OCI-LY3 (cell line): ENCODE measurements around the gene TRIM2.

Source experiments
- H2AFZ ChIP-seq: fragments of 200-600, 300-600 bp; shearing (Covaris generic); 2 replicates; pipeline ENCODE4 v1.6.0; 2014; ENCODE audit warnings: antibody characterized with exemption, low read depth, low read length
- H3K27ac ChIP-seq: fragments of 200-600, 300-600 bp; sonication (generic); 2 replicates; pipeline ENCODE4 v1.5.1; 2014; ENCODE audit warnings: mild to moderate bottlenecking, low read length, moderate library complexity, mixed read lengths
- H3K27me3 ChIP-seq: fragments of 200-600, 300-600 bp; sonication (generic); 2 replicates; pipeline ENCODE4 v1.6.1; 2014; ENCODE audit warnings: low read depth, low read length, mixed read lengths
- H3K36me3 ChIP-seq: fragments of 200-600, 300-600 bp; sonication (generic); replicated peaks from 2 replicates; pipeline ENCODE3; 2014; ENCODE audit warnings: low read depth, low read length, mixed read lengths
- H3K4me1 ChIP-seq: fragments of 300-600, 200-600 bp; sonication (generic); 2 replicates; pipeline ENCODE4 v1.6.1; 2014; ENCODE audit warnings: low read length, mixed read lengths
- H3K4me2 ChIP-seq: fragments of 200-600, 300-600 bp; sonication (generic); 2 replicates; pipeline ENCODE4 v1.6.1; 2014; ENCODE audit warnings: low read length, mixed read lengths
- H3K4me3 ChIP-seq: fragments of 300-600, 200-600 bp; sonication (generic); 2 replicates; pipeline ENCODE4 v1.5.1; 2014; ENCODE audit warnings: antibody characterized with exemption, mild to moderate bottlenecking, low read length, moderate library complexity
- H3K79me2 ChIP-seq: fragments of 300-600, 200-600 bp; shearing (Covaris generic); 2 replicates; pipeline ENCODE4 v1.6.1; 2014; ENCODE audit warnings: mild to moderate bottlenecking, low read length, mixed read lengths
- H3K9ac ChIP-seq: fragments of 300-600, 200-600 bp; shearing (Covaris generic); 2 replicates; pipeline ENCODE4 v1.6.0; 2014; ENCODE audit warnings: mild to moderate bottlenecking, low read length, moderate library complexity
- H3K9me3 ChIP-seq: fragments of 200-600, 300-600 bp; shearing (Covaris generic); 2 replicates; pipeline ENCODE4 v1.6.1; 2014; ENCODE audit warnings: low read length, mixed read lengths; ENCODE audit not compliant: insufficient read depth
- H4K20me1 ChIP-seq: fragments of 200-600, 300-600 bp; sonication (generic); 2 replicates; pipeline ENCODE4 v1.6.1; 2016; ENCODE audit warnings: low read length, mixed read lengths; ENCODE audit not compliant: insufficient read depth
- EZH2phosphoT487 ChIP-seq: fragments of 200-600 bp; shearing (Covaris generic); IDR thresholded peaks from 2 replicates; pipeline ENCODE4 v1.6.1; 2018; ENCODE audit warnings: antibody characterized with exemption, mixed run types, low read depth
- TF ChIP-seq, protein P1 (sequence below): fragments of 200-600, 300-600 bp; sonication (generic); IDR thresholded peaks from 2 replicates; pipeline ENCODE4 v1.5.1; 2014; ENCODE audit warnings: antibody characterized with exemption, low read length, low read depth

TRIM2 gene

DNA sequence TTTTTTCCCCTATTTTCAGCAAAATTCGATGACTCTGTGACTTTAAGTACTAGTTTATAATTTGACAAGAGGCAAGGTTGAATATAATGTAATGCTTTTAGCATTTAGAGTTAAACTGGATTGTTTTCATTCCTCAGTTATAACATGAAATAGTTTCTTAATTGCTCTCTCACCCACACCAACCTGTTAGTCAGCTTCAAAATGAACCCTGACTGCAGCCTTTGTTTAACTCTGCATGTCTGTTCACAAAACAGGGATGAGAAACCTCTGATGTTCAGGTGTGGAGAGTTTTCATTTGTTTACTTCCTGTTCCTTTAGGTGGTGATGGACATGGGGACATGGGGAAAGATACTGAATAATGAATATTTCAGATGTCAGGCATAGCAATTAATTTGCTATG is 90.4 kb downstream of the TRIM2 start:
- no peak overlapping the region for H3K4me3 ChIP-seq
- H3K9me3 ChIP-seq, result peaks cover 5% of the 10 kb centered on the region; the same call in 1 of the 2 replicates
- no peak overlapping the region for H3K9ac ChIP-seq
- no peak overlapping the region for H3K27ac ChIP-seq
- no peaks in the 10 kb centered on the region for H3K27me3 ChIP-seq
- H3K36me3 ChIP-seq, result peaks cover 26% of the 10 kb centered on the region
- H3K79me2 ChIP-seq, result no peaks in the 10 kb centered on the region
- no peak for TF ChIP-seq EZH2phosphoT487
- TF ChIP-seq, protein P1, sequence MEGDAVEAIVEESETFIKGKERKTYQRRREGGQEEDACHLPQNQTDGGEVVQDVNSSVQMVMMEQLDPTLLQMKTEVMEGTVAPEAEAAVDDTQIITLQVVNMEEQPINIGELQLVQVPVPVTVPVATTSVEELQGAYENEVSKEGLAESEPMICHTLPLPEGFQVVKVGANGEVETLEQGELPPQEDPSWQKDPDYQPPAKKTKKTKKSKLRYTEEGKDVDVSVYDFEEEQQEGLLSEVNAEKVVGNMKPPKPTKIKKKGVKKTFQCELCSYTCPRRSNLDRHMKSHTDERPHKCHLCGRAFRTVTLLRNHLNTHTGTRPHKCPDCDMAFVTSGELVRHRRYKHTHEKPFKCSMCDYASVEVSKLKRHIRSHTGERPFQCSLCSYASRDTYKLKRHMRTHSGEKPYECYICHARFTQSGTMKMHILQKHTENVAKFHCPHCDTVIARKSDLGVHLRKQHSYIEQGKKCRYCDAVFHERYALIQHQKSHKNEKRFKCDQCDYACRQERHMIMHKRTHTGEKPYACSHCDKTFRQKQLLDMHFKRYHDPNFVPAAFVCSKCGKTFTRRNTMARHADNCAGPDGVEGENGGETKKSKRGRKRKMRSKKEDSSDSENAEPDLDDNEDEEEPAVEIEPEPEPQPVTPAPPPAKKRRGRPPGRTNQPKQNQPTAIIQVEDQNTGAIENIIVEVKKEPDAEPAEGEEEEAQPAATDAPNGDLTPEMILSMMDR, result no peak
- no peaks in the 10 kb centered on the region for H4K20me1 ChIP-seq
- H3K4me2 ChIP-seq, result no peak overlapping the region
- peaks cover 9% of the 10 kb centered on the region for H3K4me1 ChIP-seq
- no peak overlapping the region for H2AFZ ChIP-seq

DNA sequence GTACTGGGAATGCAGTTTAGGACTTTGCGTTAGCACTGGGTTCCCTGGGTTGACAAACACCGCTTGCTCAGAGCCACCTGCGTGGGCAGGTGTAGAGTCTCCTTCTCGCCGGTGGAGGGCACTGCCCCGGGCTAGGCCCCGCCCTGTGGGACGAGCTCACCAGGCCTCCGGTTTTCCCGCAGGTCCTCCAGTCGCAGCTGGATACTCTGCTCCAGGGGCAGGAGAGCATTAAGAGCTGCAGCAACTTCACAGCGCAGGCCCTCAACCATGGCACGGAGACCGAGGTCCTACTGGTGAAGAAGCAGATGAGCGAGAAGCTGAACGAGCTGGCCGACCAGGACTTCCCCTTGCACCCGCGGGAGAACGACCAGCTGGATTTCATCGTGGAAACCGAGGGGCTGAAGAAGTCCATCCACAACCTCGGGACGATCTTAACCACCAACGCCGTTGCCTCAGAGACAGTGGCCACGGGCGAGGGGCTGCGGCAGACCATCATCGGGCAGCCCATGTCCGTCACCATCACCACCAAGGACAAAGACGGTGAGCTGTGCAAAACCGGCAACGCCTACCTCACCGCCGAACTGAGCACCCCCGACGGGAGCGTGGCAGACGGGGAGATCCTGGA is 91.0 kb downstream of the TRIM2 start:
- Histone ChIP-seq H3K4me1 (peaks cover 3% of the 10 kb centered on the region), H3K9me3 (peaks cover 10% of the 10 kb centered on the region; the same call in 1 of the 2 replicates), H3K79me2 (no peaks in the 10 kb centered on the region), H3K27me3 (no peaks in the 10 kb centered on the region), H3K27ac (no peak overlapping the region), H2AFZ (no peak overlapping the region), H4K20me1 (no peaks in the 10 kb centered on the region), H3K4me2 (no peak overlapping the region), H3K36me3 (peaks cover 32% of the 10 kb centered on the region), H3K4me3 (no peak overlapping the region), H3K9ac (no peak overlapping the region)
- TF ChIP-seq, protein P1, result no peak
- TF ChIP-seq EZH2phosphoT487, result no peak

DNA sequence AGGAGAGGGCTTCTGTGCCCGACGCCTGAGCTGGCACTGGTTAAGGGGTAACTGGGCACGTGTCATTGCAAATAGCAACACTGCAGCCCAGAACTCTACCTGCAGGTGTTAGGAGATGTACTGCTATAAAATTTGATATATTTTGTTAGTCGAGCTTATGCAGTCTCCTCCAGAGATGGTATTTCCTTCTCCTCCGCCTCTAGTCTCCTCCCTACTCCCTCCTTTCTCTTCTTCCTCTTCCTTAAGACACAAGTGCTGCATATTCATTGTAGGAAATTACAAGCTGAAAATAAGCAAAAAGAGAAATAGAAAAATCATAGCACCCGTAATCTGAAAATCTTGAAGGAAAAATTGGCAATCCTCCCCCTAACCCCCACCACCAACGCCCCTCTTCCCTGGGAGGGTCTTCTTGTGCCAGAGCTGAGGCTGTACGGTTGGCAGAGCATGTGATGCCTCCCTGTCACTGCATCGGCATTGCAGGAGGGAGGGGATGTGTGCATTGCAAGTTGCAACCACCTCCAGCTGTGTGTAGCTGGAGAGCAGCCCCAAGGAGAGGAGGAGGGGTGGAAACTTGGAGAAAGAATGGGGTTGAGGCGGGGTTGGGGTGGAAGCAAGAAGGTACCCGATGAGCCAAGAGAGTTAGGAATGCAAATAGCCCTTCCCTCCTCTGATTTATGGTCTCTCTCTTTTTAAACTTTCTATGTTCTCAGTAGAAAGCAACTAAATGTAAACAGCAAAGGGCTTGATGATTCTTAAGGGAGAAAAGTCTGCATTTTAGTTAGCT is 92.0 kb downstream of the TRIM2 start:
- Histone ChIP-seq H3K36me3 (peaks cover 35% of the 10 kb centered on the region), H3K79me2 (no peaks in the 10 kb centered on the region), H3K9me3 (peaks cover 12% of the 10 kb centered on the region; the same call in 1 of the 2 replicates), H3K9ac (no peak overlapping the region), H3K4me2 (no peak overlapping the region), H3K27me3 (no peaks in the 10 kb centered on the region), H3K4me3 (no peak overlapping the region), H2AFZ (no peak overlapping the region), H3K27ac (no peak overlapping the region), H3K4me1 (no peaks in the 10 kb centered on the region), H4K20me1 (no peaks in the 10 kb centered on the region)
- TF ChIP-seq, protein P1, result no peak
- TF ChIP-seq EZH2phosphoT487, result no peak

DNA sequence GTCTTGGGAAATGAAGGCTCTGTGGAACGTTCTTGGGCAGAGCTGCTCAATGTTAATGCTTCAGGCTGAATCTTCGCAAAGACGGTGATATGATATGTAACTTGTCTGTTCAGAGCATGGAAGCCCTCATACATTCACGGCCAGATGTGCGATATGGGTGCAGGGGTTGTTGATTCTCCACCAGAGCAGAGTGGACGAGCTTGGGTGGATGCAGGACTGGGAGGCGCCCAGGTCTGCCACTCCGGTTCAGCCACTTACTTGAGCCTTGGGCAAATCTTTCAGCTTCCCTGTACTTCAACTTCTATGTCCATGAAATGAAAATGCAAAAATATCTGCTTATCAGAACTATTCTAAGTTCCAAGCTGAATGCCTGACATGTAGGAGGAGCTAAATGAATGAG is 92.9 kb downstream of the TRIM2 start:
- H3K27ac ChIP-seq, result no peak overlapping the region
- no peak overlapping the region for H3K9ac ChIP-seq
- H3K27me3 ChIP-seq, result no peaks in the 10 kb centered on the region
- no peak overlapping the region for H3K4me3 ChIP-seq
- no peaks in the 10 kb centered on the region for H4K20me1 ChIP-seq
- H3K4me1 ChIP-seq, result no peaks in the 10 kb centered on the region
- H3K36me3 ChIP-seq, result peaks cover 33% of the 10 kb centered on the region
- H3K9me3 ChIP-seq, result peaks cover 12% of the 10 kb centered on the region; the same call in 1 of the 2 replicates
- H3K79me2 ChIP-seq, result no peaks in the 10 kb centered on the region
- no peak overlapping the region for H3K4me2 ChIP-seq
- TF ChIP-seq EZH2phosphoT487, result no peak
- TF ChIP-seq, protein P1, result no peak
- H2AFZ ChIP-seq, result no peak overlapping the region
